BE2C (cell line): ENCODE results near the gene SLC24A3.

Experiments used
- DNase-seq: peaks from one replicate; pipeline ENCODE4 v3.0.0-alpha.2; 2020
- H3K27me3 ChIP-seq: fragments of 250-450 bp; sonication (Bioruptor Pico); 2 replicates; pipeline ENCODE4 v1.5.1; 2020; ENCODE audit warnings: mild to moderate bottlenecking
- H3K36me3 ChIP-seq: fragments of 250-450 bp; sonication (Bioruptor Pico); 2 replicates; pipeline ENCODE4 v1.5.1; 2020; ENCODE audit warnings: mild to moderate bottlenecking
- H3K4me1 ChIP-seq: fragments of 250-450 bp; sonication (Bioruptor Pico); 2 replicates; pipeline ENCODE4 v1.5.1; 2020
- H3K4me3 ChIP-seq: 2 replicates; pipeline ENCODE4 v1.5.1; 2011; ENCODE audit warnings: low read depth, low read length
- H3K9me3 ChIP-seq: fragments of 250-450 bp; sonication (Bioruptor Pico); 2 replicates; pipeline ENCODE4 v1.5.1; 2020
- TF ChIP-seq, protein P1 (sequence below): IDR thresholded peaks from 2 replicates; pipeline ENCODE4 v1.5.1; 2012; ENCODE audit warnings: mild to moderate bottlenecking, low read depth, low read length

SLC24A3 gene

DNA sequence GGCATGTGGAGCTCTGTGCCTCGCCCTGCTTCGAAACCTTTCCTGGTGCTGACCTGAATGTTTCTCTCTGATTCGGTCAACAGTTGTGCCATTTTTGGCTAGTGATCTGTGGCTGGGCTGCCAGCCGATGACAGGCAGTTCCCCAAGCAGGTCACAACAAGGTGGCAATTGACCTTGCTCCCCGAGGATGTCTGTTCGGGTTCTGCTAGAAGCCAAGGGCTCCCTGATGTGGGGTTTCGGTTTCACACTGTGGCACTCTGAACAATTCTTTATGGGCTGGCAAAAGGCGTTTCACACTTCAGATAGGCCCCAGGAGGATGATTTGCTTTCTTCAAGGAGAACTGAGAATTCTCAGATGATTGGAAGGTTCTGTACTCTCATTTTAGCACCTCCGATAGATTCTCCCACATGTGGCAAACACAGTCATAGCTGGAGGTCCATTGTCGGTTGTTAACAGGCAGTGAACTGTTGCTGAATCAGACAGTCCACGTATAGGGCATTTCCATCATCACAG lies 135.6 kb downstream of the SLC24A3 start:
- TF ChIP-seq, protein P1, sequence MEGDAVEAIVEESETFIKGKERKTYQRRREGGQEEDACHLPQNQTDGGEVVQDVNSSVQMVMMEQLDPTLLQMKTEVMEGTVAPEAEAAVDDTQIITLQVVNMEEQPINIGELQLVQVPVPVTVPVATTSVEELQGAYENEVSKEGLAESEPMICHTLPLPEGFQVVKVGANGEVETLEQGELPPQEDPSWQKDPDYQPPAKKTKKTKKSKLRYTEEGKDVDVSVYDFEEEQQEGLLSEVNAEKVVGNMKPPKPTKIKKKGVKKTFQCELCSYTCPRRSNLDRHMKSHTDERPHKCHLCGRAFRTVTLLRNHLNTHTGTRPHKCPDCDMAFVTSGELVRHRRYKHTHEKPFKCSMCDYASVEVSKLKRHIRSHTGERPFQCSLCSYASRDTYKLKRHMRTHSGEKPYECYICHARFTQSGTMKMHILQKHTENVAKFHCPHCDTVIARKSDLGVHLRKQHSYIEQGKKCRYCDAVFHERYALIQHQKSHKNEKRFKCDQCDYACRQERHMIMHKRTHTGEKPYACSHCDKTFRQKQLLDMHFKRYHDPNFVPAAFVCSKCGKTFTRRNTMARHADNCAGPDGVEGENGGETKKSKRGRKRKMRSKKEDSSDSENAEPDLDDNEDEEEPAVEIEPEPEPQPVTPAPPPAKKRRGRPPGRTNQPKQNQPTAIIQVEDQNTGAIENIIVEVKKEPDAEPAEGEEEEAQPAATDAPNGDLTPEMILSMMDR, result no peak
- no peak overlapping the region for H3K4me3 ChIP-seq

DNA sequence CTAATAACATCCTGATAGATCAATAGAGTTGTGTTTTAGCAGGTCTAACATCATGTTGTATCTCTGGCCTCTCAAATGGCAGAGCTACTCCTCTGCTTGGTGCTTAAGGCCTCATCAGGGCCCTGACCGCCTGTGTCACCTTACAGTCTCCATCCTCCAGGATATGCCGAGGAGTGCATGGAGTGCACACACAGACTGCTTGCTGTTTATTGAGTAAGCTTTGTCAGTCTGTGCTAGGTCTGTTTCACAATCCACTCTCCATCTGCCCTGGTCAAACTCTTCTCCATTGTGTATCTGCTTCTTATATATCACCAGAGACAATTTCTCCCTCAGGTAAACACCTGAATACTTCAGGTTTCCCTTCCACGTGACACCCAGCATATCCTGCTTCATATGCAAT lies 136.1 kb downstream of the SLC24A3 start:
- Histone ChIP-seq H3K4me1 (no peaks in the 10 kb centered on the region), H3K9me3 (no peaks in the 10 kb centered on the region), H3K4me3 (no peak overlapping the region), H3K36me3 (no peaks in the 10 kb centered on the region), H3K27me3 (no peaks in the 10 kb centered on the region)
- TF ChIP-seq, protein P1, result no peak
- DNase-seq, result no peak

More for the DNA sequence above, 135.6 kb downstream of the SLC24A3 start:
- H3K36me3 ChIP-seq, result no peaks in the 10 kb centered on the region
- no peaks in the 10 kb centered on the region for H3K27me3 ChIP-seq
- DNase-seq, result no peak
- no peaks in the 10 kb centered on the region for H3K4me1 ChIP-seq
- no peaks in the 10 kb centered on the region for H3K9me3 ChIP-seq

DNA sequence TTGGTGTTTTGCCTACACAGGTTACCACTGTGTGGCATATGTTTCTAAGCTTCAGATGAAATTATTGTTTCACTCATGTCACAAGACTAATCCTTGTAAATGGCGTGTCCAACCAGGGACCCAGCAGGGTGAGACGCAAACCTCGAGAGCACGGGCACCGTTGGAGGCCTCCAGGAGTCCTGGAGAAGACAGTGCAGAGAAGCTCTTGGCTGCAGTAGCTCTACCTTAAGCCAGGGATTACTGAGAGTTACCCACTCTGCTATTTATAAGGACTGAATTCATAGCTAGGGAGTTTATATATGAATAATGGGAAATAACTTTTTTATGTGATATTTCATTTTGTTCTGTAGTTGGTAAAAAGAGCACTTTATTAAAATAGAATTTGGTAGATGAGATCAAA lies 137.4 kb downstream of the SLC24A3 start:
- no peak overlapping the region for H3K4me3 ChIP-seq
- no peaks in the 10 kb centered on the region for H3K36me3 ChIP-seq
- H3K9me3 ChIP-seq, result no peaks in the 10 kb centered on the region
- no peaks in the 10 kb centered on the region for H3K27me3 ChIP-seq
- TF ChIP-seq, protein P1, result no peak
- no peak for DNase-seq
- H3K4me1 ChIP-seq, result no peaks in the 10 kb centered on the region

DNA sequence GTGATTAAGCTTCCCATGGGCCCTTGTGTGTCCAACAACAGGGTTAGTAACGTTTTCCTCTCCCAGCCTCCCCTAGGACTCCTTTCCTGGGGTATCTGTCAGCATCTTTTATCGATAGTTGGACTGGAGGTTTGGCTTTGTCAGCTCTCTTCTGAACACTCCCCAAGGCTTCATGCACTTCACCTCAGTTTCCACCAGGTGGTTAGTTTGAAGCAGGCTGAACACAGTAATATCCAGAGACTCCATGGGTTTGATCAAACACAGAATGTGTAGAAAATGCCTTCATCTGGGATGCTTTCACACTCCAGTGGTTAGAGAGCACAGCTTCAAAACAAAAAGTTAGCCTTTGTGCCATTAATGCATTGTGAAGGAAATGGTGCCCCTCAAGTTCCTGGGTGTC lies 139.1 kb downstream of the SLC24A3 start:
- Histone ChIP-seq H3K4me3 (no peak overlapping the region), H3K9me3 (no peaks in the 10 kb centered on the region), H3K36me3 (no peaks in the 10 kb centered on the region), H3K27me3 (no peaks in the 10 kb centered on the region), H3K4me1 (no peaks in the 10 kb centered on the region)
- no peak for DNase-seq
- TF ChIP-seq, protein P1, result no peak

DNA sequence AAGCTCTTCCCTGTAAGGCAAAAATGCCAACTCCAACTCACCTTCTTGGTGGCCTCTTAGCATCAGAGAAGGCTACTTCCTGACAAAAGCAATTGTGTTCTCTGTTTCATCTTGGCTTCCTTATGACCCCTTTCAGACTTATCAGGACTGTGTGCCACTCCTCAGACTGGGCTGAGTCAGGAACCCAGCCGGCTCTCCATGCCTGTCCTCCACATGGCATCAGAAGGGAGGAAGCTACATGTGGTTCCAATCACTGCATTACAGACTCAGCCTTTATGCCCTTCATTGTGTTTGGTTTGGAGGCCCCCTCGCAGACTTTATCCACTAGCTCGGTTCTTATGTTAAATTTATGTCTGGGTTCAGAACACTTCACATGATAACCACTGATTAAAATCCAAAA lies 142.5 kb downstream of the SLC24A3 start:
- H3K36me3 ChIP-seq, result no peaks in the 10 kb centered on the region
- TF ChIP-seq, protein P1, result no peak
- H3K4me3 ChIP-seq, result no peak overlapping the region
- H3K4me1 ChIP-seq, result no peaks in the 10 kb centered on the region
- DNase-seq, result no peak
- H3K9me3 ChIP-seq, result no peaks in the 10 kb centered on the region
- no peaks in the 10 kb centered on the region for H3K27me3 ChIP-seq

DNA sequence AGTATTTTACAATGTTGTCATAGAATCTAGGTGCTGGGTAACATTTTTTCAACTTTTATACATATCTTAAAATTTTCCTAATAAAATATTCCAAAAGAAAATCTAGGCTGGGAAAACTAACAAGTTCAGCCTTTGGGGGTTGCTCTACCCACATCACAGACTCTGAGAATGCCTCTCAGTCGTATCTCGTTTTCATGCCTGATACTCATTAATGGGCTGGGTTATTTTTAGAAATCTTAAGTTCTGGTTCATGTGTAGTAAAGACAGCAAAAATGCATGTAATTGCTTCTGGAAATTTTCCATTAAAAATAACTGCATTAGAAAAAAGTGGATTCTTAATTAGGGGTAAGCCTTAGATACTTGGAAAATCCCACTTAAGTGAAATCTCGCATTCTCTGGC lies 149.3 kb downstream of the SLC24A3 start:
- no peaks in the 10 kb centered on the region for H3K27me3 ChIP-seq
- H3K36me3 ChIP-seq, result no peaks in the 10 kb centered on the region
- TF ChIP-seq, protein P1, result no peak
- no peak overlapping the region for H3K4me3 ChIP-seq
- no peak for DNase-seq
- no peaks in the 10 kb centered on the region for H3K4me1 ChIP-seq
- no peaks in the 10 kb centered on the region for H3K9me3 ChIP-seq
